H1 (cell line): ENCODE measurements around the gene CFLAR. TPM values are rescaled to one million over a fixed set of nuclear protein-coding genes. Genes with fewer than 3 reads are reported as not detected.

Experiments used
- EP300 ChIP-seq, 2 experiments: IDR thresholded peaks; 1 replicate in 1 of 2; 2 replicates in 1 of 2; pipeline ENCODE4 v1.6.1; 2011 to 2012; ENCODE audit warnings: low read depth in 2 of 2, low read length in 2 of 2, mild to moderate bottlenecking in 2 of 2, borderline replicate concordance in 1 of 2, inconsistent platforms in 1 of 2, moderate library complexity in 1 of 2
- FOSL1 ChIP-seq: IDR thresholded peaks from 2 replicates; pipeline ENCODE4 v1.6.1; 2011; ENCODE audit warnings: mild to moderate bottlenecking, low read depth, low read length, moderate library complexity; ENCODE audit not compliant: insufficient read depth
- SAP30 ChIP-seq: fragments of 300-600 bp; sonication (generic); IDR thresholded peaks from 2 replicates; pipeline ENCODE4 v1.7.1; 2012; ENCODE audit warnings: low read length, moderate library complexity, mild to moderate bottlenecking, inconsistent platforms; ENCODE audit not compliant: insufficient read depth, insufficient replicate concordance
- polyA plus RNA-seq, 7 experiments: library from polyadenylated mRNA; depleted of rRNA in 3 of 7; stranded (reverse) in 5 of 7; unstranded in 2 of 7; fragments of >200 nt in 5 of 7; fragments of 200-250 nt in 2 of 7; gene quantifications; 1 replicate in 5 of 7; 2 replicates in 1 of 7; 4 replicates in 1 of 7; pipeline versions ENCODE4 v1.2.1 to v1.2.3, GENCODE V29; 2011 to 2013; ENCODE audit warnings: missing spikeins in 2 of 7, mixed read lengths in 2 of 7
- total RNA-seq: library from RNA; stranded (reverse); fragmentation: NEBNext Ultra II Directional; extraction: Animal tissue kit (Norgen Biotek cat#: 25700); gene quantifications from 2 replicates; pipeline ENCODE4 v1.2.1, GENCODE V29; 2021
- TF ChIP-seq, protein P1 (sequence below): fragments of 300-600 bp; sonication (generic); IDR thresholded peaks from 2 replicates; pipeline ENCODE4 v1.7.1; 2012; ENCODE audit warnings: low read length, moderate library complexity, mild to moderate bottlenecking, inconsistent platforms; ENCODE audit not compliant: insufficient replicate concordance

The CFLAR gene
- total and polyA plus RNA-seq, 2 of the 8 experiments (the other 6 are each of a cell fraction or from before 2014, with no cell fraction given), result 1.1 to 3.9 TPM

DNA sequence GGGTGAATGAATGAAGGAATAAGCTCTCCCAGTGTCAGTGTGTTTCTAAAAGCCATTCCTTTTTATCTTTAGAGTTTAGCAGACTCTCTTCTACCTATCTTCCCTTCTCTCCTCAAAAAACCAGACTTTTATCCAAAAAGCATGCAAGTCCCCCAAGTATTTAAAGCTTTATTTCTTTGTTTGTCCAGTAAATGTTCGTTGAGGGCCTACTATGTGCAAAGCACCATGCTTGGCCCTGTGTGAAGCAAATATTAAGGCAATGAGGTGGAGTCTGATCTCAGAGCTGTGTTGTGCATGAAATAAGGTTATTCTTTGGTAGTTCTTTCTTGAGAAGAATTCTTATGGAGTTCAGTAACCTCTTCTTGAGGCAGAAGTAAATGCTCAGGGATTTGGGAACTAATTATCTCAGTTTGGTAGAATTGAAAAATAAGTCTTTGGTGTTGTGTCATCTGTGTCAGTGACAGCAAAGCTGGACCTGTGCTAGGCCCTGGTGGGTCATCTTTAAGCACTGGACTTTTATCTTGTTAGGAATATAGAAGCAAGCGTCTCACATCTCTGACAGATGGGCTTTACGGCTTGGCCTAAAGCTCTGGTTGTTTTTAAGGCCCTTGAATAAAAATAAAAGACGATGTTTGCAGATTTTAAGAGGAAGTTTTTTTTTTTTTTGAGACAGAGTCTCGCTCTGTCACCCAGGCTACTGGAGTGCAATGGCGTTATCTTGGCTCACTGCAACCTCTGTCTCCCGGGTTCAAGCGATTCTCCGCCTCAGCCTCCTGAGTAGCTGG is 38.8 kb downstream of the CFLAR start (continued):
- TF ChIP-seq, protein P1, sequence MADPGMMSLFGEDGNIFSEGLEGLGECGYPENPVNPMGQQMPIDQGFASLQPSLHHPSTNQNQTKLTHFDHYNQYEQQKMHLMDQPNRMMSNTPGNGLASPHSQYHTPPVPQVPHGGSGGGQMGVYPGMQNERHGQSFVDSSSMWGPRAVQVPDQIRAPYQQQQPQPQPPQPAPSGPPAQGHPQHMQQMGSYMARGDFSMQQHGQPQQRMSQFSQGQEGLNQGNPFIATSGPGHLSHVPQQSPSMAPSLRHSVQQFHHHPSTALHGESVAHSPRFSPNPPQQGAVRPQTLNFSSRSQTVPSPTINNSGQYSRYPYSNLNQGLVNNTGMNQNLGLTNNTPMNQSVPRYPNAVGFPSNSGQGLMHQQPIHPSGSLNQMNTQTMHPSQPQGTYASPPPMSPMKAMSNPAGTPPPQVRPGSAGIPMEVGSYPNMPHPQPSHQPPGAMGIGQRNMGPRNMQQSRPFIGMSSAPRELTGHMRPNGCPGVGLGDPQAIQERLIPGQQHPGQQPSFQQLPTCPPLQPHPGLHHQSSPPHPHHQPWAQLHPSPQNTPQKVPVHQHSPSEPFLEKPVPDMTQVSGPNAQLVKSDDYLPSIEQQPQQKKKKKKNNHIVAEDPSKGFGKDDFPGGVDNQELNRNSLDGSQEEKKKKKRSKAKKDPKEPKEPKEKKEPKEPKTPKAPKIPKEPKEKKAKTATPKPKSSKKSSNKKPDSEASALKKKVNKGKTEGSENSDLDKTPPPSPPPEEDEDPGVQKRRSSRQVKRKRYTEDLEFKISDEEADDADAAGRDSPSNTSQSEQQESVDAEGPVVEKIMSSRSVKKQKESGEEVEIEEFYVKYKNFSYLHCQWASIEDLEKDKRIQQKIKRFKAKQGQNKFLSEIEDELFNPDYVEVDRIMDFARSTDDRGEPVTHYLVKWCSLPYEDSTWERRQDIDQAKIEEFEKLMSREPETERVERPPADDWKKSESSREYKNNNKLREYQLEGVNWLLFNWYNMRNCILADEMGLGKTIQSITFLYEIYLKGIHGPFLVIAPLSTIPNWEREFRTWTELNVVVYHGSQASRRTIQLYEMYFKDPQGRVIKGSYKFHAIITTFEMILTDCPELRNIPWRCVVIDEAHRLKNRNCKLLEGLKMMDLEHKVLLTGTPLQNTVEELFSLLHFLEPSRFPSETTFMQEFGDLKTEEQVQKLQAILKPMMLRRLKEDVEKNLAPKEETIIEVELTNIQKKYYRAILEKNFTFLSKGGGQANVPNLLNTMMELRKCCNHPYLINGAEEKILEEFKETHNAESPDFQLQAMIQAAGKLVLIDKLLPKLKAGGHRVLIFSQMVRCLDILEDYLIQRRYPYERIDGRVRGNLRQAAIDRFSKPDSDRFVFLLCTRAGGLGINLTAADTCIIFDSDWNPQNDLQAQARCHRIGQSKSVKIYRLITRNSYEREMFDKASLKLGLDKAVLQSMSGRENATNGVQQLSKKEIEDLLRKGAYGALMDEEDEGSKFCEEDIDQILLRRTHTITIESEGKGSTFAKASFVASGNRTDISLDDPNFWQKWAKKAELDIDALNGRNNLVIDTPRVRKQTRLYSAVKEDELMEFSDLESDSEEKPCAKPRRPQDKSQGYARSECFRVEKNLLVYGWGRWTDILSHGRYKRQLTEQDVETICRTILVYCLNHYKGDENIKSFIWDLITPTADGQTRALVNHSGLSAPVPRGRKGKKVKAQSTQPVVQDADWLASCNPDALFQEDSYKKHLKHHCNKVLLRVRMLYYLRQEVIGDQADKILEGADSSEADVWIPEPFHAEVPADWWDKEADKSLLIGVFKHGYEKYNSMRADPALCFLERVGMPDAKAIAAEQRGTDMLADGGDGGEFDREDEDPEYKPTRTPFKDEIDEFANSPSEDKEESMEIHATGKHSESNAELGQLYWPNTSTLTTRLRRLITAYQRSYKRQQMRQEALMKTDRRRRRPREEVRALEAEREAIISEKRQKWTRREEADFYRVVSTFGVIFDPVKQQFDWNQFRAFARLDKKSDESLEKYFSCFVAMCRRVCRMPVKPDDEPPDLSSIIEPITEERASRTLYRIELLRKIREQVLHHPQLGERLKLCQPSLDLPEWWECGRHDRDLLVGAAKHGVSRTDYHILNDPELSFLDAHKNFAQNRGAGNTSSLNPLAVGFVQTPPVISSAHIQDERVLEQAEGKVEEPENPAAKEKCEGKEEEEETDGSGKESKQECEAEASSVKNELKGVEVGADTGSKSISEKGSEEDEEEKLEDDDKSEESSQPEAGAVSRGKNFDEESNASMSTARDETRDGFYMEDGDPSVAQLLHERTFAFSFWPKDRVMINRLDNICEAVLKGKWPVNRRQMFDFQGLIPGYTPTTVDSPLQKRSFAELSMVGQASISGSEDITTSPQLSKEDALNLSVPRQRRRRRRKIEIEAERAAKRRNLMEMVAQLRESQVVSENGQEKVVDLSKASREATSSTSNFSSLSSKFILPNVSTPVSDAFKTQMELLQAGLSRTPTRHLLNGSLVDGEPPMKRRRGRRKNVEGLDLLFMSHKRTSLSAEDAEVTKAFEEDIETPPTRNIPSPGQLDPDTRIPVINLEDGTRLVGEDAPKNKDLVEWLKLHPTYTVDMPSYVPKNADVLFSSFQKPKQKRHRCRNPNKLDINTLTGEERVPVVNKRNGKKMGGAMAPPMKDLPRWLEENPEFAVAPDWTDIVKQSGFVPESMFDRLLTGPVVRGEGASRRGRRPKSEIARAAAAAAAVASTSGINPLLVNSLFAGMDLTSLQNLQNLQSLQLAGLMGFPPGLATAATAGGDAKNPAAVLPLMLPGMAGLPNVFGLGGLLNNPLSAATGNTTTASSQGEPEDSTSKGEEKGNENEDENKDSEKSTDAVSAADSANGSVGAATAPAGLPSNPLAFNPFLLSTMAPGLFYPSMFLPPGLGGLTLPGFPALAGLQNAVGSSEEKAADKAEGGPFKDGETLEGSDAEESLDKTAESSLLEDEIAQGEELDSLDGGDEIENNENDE, result no peak
- TF ChIP-seq FOSL1 (no peak), EP300 (IDR thresholded peaks at IDR 0.05; ENCODE audit: borderline replicate concordance in 1 of 2, low read depth in 2 of 2, low read length in 2 of 2) (no peak), SAP30 (no peak)
